IPS-18a (cell line): ENCODE measurements around the gene HSFY1.
"Not testable (repeated sequence)": the region's sequence is repeated elsewhere in the genome, so short reads cannot be mapped to it uniquely, and the experiment has no call there.

ENCODE experiments used
- H3K27ac ChIP-seq: one replicate; pipeline ENCODE4 v1.5.1; 2013; ENCODE audit warnings: low read length
- H3K27me3 ChIP-seq: one replicate; pipeline ENCODE4 v1.6.1; 2013; ENCODE audit warnings: mild to moderate bottlenecking, low read length; ENCODE audit not compliant: control insufficient read depth, insufficient read depth
- H3K36me3 ChIP-seq: one replicate; pipeline ENCODE4 v1.6.1; 2013; ENCODE audit warnings: low read depth, low read length; ENCODE audit not compliant: control insufficient read depth
- H3K4me1 ChIP-seq: one replicate; pipeline ENCODE4 v1.6.1; 2013; ENCODE audit warnings: low read depth, low read length; ENCODE audit not compliant: control insufficient read depth
- H3K4me3 ChIP-seq: one replicate; pipeline ENCODE4 v1.5.1; 2013; ENCODE audit warnings: low read length
- H3K9ac ChIP-seq: one replicate; pipeline ENCODE4 v1.6.1; 2013; ENCODE audit warnings: mild to moderate bottlenecking, low read length, moderate library complexity
- H3K9me3 ChIP-seq: one replicate; pipeline ENCODE4 v1.6.1; 2013; ENCODE audit warnings: low read depth, low read length; ENCODE audit not compliant: control insufficient read depth

Gene HSFY1

GRCh38 chrY:18546420-18546819, at the start of gene HSFY1:
Gene HSFY1, plus strand, starts transcription at chrY:18546720. Its CDS starts 68 bp downstream, at chrY:18546788.
- H3K27me3 ChIP-seq, H3K4me3 ChIP-seq, H3K27ac ChIP-seq: not testable (repeated sequence)

GRCh38 chrY:18504266-18504665, 42.3 kb upstream of the HSFY1 start:
- H3K9me3 ChIP-seq, H3K36me3 ChIP-seq, H3K27ac ChIP-seq, H3K4me1 ChIP-seq, H3K9ac ChIP-seq, H3K4me3 ChIP-seq, H3K27me3 ChIP-seq: not testable (repeated sequence)

More at GRCh38 chrY:18546420-18546819, at the start of gene HSFY1:
- H3K36me3 ChIP-seq, H3K9me3 ChIP-seq, H3K4me1 ChIP-seq, H3K9ac ChIP-seq: not testable (repeated sequence)

GRCh38 chrY:18530995-18531655, 15.4 kb upstream of the HSFY1 start:
- not testable (repeated sequence) for H3K4me1 ChIP-seq, H3K9ac ChIP-seq, H3K27ac ChIP-seq, H3K4me3 ChIP-seq, H3K27me3 ChIP-seq, H3K36me3 ChIP-seq, H3K9me3 ChIP-seq

GRCh38 chrY:18538952-18539351, 7.6 kb upstream of the HSFY1 start:
- not testable (repeated sequence) for H3K27me3 ChIP-seq, H3K9ac ChIP-seq, H3K4me3 ChIP-seq, H3K27ac ChIP-seq, H3K36me3 ChIP-seq, H3K4me1 ChIP-seq, H3K9me3 ChIP-seq

GRCh38 chrY:18553132-18553531, 6.6 kb downstream of the HSFY1 start:
- H3K36me3 ChIP-seq, H3K9me3 ChIP-seq, H3K4me1 ChIP-seq, H3K27ac ChIP-seq, H3K4me3 ChIP-seq, H3K9ac ChIP-seq, H3K27me3 ChIP-seq: not testable (repeated sequence)

- H3K4me3 ChIP-seq, H3K4me1 ChIP-seq, H3K9me3 ChIP-seq, H3K36me3 ChIP-seq, H3K9ac ChIP-seq, H3K27me3 ChIP-seq, H3K27ac ChIP-seq: not testable (repeated sequence)
Measured at GRCh38 chrY:18565915-18566314, 19.4 kb downstream of the HSFY1 start.
